ENCODE data around the gene ABCA13. TPM values are rescaled to one million over a fixed set of nuclear protein-coding genes. Genes with fewer than 3 reads are reported as not detected.

Gene ABCA13
- polyA plus RNA-seq, 1 donor (not counting 4 experiments of a cell fraction or from before 2014, with no cell fraction given) = 0.76 TPM

- Histone ChIP-seq H3K9ac (ENCODE audit: control insufficient read depth, extremely low read depth, insufficient read depth, low read length) (no peak overlapping the region), H3K4me3 (ENCODE audit: control insufficient read depth in 2 of 3, extremely low read depth in 1 of 3, insufficient read depth in 2 of 3, low read depth in 1 of 3, low read length in 3 of 3) (no peak overlapping the region), H3K36me3 (ENCODE audit: control insufficient read depth in 2 of 2, extremely low read depth in 1 of 2, insufficient read depth in 2 of 2, low read length in 2 of 2) (no peaks in the 10 kb centered on the region), H3K4me2 (ENCODE audit: control insufficient read depth, extremely low read depth, insufficient read depth, low read depth, low read length) (no peak overlapping the region), H3K27ac (ENCODE audit: control insufficient read depth, insufficient read depth, low read length) (no peak overlapping the region), H3K79me2 (ENCODE audit: control insufficient read depth, insufficient read depth, low read length) (no peaks in the 10 kb centered on the region), H2AFZ (ENCODE audit: control insufficient read depth, low read length) (no peak overlapping the region), H3K9me1 (ENCODE audit: control insufficient read depth, extremely low read depth, insufficient read depth, low read length) (no peaks in the 10 kb centered on the region), H3K27me3 (ENCODE audit: control insufficient read depth, extremely low read depth, insufficient read depth, low read length) (no peaks in the 10 kb centered on the region), H3K4me1 (ENCODE audit: control insufficient read depth, extremely low read depth, insufficient read depth, low read length) (no peaks in the 10 kb centered on the region), H3K9me3 (ENCODE audit: control insufficient read depth, low read depth, low read length) (no peaks in the 10 kb centered on the region), H4K20me1 (ENCODE audit: control insufficient read depth, extremely low read depth, insufficient read depth, low read length) (no peaks in the 10 kb centered on the region)
- dilution Hi-C loops (cut with MboI; ENCODE audit: extremely low pct_ligation_motif_present, low sequenced_read_pairs) = no loop called here
- FAIRE-seq = no peak
- no peak for TF ChIP-seq EZH2 (IDR thresholded peaks at IDR 0.05; ENCODE audit: low read length)
- TF ChIP-seq CTCF (optimal IDR thresholded peaks at IDR 0.05 in 1 of 3, IDR thresholded peaks at IDR 0.05 in 1 of 3, conservative IDR thresholded peaks at IDR 0.05 in 1 of 3; ENCODE audit: extremely low read depth in 1 of 3, insufficient read depth in 2 of 3, low read length in 3 of 3) = no peak
- no peak for DNase-seq (ENCODE audit: low read depth, low spot score)
Observed at GRCh38 chr7:48443051-48443450, 271.8 kb downstream of the ABCA13 start.

- no peaks in the 10 kb centered on the region for H4K20me1 ChIP-seq (ENCODE audit: control insufficient read depth, extremely low read depth, insufficient read depth, low read length)
- no peak overlapping the region for H3K4me2 ChIP-seq (ENCODE audit: control insufficient read depth, extremely low read depth, insufficient read depth, low read depth, low read length)
- dilution Hi-C loops (cut with MboI; ENCODE audit: extremely low pct_ligation_motif_present, low sequenced_read_pairs) = no loop called here
- FAIRE-seq = no peak
- H3K9ac ChIP-seq (ENCODE audit: control insufficient read depth, extremely low read depth, insufficient read depth, low read length) = no peak overlapping the region
- DNase-seq (ENCODE audit: low read depth, low spot score) = no peak
- H3K4me1 ChIP-seq (ENCODE audit: control insufficient read depth, extremely low read depth, insufficient read depth, low read length) = no peaks in the 10 kb centered on the region
- no peaks in the 10 kb centered on the region for H3K9me3 ChIP-seq (ENCODE audit: control insufficient read depth, low read depth, low read length)
- no peaks in the 10 kb centered on the region for H3K36me3 ChIP-seq (ENCODE audit: control insufficient read depth in 2 of 2, extremely low read depth in 1 of 2, insufficient read depth in 2 of 2, low read length in 2 of 2)
- no peak overlapping the region for H3K4me3 ChIP-seq (ENCODE audit: control insufficient read depth in 2 of 3, extremely low read depth in 1 of 3, insufficient read depth in 2 of 3, low read depth in 1 of 3, low read length in 3 of 3)
- no peak overlapping the region for H3K27ac ChIP-seq (ENCODE audit: control insufficient read depth, insufficient read depth, low read length)
- H2AFZ ChIP-seq (ENCODE audit: control insufficient read depth, low read length) = no peak overlapping the region
- H3K9me1 ChIP-seq (ENCODE audit: control insufficient read depth, extremely low read depth, insufficient read depth, low read length) = no peaks in the 10 kb centered on the region
- no peaks in the 10 kb centered on the region for H3K79me2 ChIP-seq (ENCODE audit: control insufficient read depth, insufficient read depth, low read length)
- TF ChIP-seq CTCF (optimal IDR thresholded peaks at IDR 0.05 in 1 of 3, IDR thresholded peaks at IDR 0.05 in 1 of 3, conservative IDR thresholded peaks at IDR 0.05 in 1 of 3; ENCODE audit: extremely low read depth in 1 of 3, insufficient read depth in 2 of 3, low read length in 3 of 3) (no peak), EZH2 (IDR thresholded peaks at IDR 0.05; ENCODE audit: low read length) (no peak)
- no peaks in the 10 kb centered on the region for H3K27me3 ChIP-seq (ENCODE audit: control insufficient read depth, extremely low read depth, insufficient read depth, low read length)
Observed at GRCh38 chr7:48446721-48447120, 275.5 kb downstream of the ABCA13 start.
